ENCODE measurements around the gene SLIT1.
"Not testable (repeated sequence)": the region's sequence is repeated elsewhere in the genome, so short reads cannot be mapped to it uniquely, and the experiment has no call there.

The SLIT1 gene

GRCh38 chr10:97050956-97051496 lies 134.7 kb downstream of the SLIT1 start:
- FAIRE-seq: no peak
- DNase-seq (ENCODE audit: insufficient read length, low spot score): no peak

GRCh38 chr10:97050205-97050745 lies 135.5 kb downstream of the SLIT1 start:
- no peak for FAIRE-seq

GRCh38 chr10:97049670-97050069 lies 136.1 kb downstream of the SLIT1 start:
- FAIRE-seq (no peak), DNase-seq (ENCODE audit: insufficient read length, low spot score) (no peak)

More at GRCh38 chr10:97050205-97050745, 135.5 kb downstream of the SLIT1 start:
- no peak for DNase-seq (ENCODE audit: insufficient read length, low spot score)

- FAIRE-seq (no peak), DNase-seq (ENCODE audit: insufficient read length, low spot score) (no peak)
These were observed 136.9 kb downstream of the SLIT1 start for GRCh38 chr10:97048649-97049427.

GRCh38 chr10:97047788-97048187 lies 138.0 kb downstream of the SLIT1 start:
- DNase-seq (ENCODE audit: insufficient read length, low spot score) (no peak), FAIRE-seq (no peak)

- no peak for FAIRE-seq
These were observed 138.5 kb downstream of the SLIT1 start for GRCh38 chr10:97047083-97047736.

GRCh38 chr10:97046456-97047082 lies 139.2 kb downstream of the SLIT1 start:
- FAIRE-seq: no peak
- no peak for DNase-seq (ENCODE audit: insufficient read length, low spot score)

More at GRCh38 chr10:97047083-97047736, 138.5 kb downstream of the SLIT1 start:
- DNase-seq (ENCODE audit: insufficient read length, low spot score): no peak

GRCh38 chr10:97043563-97043855 lies 142.2 kb downstream of the SLIT1 start:
- DNase-seq (ENCODE audit: insufficient read length, low spot score) (no peak), FAIRE-seq (no peak)

- no peak for FAIRE-seq
- DNase-seq (ENCODE audit: insufficient read length, low spot score): no peak
These were observed 142.8 kb downstream of the SLIT1 start for GRCh38 chr10:97042716-97043562.

GRCh38 chr10:97042081-97042480 lies 143.7 kb downstream of the SLIT1 start:
- no peak for FAIRE-seq
- no peak for DNase-seq (ENCODE audit: insufficient read length, low spot score)

- DNase-seq (ENCODE audit: insufficient read length, low spot score) (no peak), FAIRE-seq (no peak)
These were observed 145.1 kb downstream of the SLIT1 start for GRCh38 chr10:97040706-97041105.

GRCh38 chr10:97040248-97040584 lies 145.5 kb downstream of the SLIT1 start:
- DNase-seq (ENCODE audit: insufficient read length, low spot score) (no peak), FAIRE-seq (no peak)

- no peak for DNase-seq (ENCODE audit: insufficient read length, low spot score)
- no peak for FAIRE-seq
These were observed 146.1 kb downstream of the SLIT1 start for GRCh38 chr10:97039538-97040247.

- no peak for DNase-seq (ENCODE audit: insufficient read length, low spot score)
- FAIRE-seq: no peak
These were observed 147.1 kb downstream of the SLIT1 start for GRCh38 chr10:97038688-97039087.

- DNase-seq (ENCODE audit: insufficient read length, low spot score) (peak; percentile 88), FAIRE-seq (peak; percentile 93)
These were observed 148.1 kb downstream of the SLIT1 start for GRCh38 chr10:97037365-97038361.

- DNase-seq (ENCODE audit: insufficient read length, low spot score) (no peak), FAIRE-seq (no peak)
These were observed 150.6 kb downstream of the SLIT1 start for GRCh38 chr10:97034958-97035769.

- no peak for FAIRE-seq
- no peak for DNase-seq (ENCODE audit: insufficient read length, low spot score)
These were observed 151.5 kb downstream of the SLIT1 start for GRCh38 chr10:97034301-97034700.

- not testable (repeated sequence) for FAIRE-seq; DNase-seq (ENCODE audit: insufficient read length, low spot score)
These were observed 151.9 kb downstream of the SLIT1 start for GRCh38 chr10:97033841-97034240.

Measured in HTR-8/SVneo (cell line).